Articular chondrocyte of knee joint (primary cell): ENCODE data around the gene SDC3. TPM values are rescaled to one million over a fixed set of nuclear protein-coding genes. Genes with fewer than 3 reads are reported as not detected.

Experiments used
- small RNA-seq: library from RNA; depleted of rRNA; stranded (forward); fragments of <200 nt; gene quantifications from one replicate; pipeline ENCODE3, GENCODE V24; 2012
- total RNA-seq: library from RNA; depleted of rRNA; stranded (reverse); fragments of >200 nt; gene quantifications from 2 replicates; pipeline ENCODE4 v1.2.3, GENCODE V29; 2012

The SDC3 gene, protein sequence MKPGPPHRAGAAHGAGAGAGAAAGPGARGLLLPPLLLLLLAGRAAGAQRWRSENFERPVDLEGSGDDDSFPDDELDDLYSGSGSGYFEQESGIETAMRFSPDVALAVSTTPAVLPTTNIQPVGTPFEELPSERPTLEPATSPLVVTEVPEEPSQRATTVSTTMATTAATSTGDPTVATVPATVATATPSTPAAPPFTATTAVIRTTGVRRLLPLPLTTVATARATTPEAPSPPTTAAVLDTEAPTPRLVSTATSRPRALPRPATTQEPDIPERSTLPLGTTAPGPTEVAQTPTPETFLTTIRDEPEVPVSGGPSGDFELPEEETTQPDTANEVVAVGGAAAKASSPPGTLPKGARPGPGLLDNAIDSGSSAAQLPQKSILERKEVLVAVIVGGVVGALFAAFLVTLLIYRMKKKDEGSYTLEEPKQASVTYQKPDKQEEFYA
- 23.7 and 32.8 TPM in 2 replicates for total RNA-seq

DNA sequence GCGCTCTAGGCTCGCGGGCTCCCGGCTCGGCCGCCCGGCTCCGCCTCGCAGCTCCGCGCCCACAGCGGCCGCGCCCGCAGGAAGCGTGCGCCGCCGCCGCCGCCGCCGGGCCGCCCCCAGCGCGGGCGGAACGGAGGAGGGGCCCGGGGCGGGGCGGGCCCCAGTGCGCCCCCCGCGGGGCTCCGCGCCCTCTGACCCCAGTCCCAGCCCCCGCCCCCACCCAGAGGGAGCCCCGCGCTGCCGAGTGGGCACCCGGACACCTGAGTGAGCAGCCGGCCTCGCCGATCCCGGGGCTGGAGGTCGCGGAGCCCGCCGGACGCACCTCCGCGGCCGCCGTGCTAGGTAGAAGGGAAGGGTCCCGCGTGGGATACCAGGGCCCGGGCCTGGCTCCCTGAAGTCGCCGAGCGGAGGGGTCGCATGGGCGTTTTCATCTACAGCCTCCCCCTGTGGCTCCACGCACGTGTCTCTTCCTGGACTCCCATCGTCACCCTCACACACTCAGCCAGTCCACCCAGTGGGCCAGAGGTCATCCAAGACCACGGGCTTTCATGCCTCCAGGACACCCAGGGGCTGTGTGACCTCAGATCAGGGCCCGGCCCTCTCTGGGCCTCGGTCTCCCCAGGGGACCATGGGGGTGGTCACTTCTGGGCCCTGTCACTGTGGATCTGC, at the start of gene SDC3:
TSS of gene SDC3 (minus strand) at position 63 of the 669 bp plus-strand sequence. CDS start 172 bp downstream, outside the sequence.

Small RNA genes lying within 50 kb of the gene (small RNA-seq; reads per million reads assigned to genes)
- gene RN7SKP91, result not detected
- gene RN7SL371P, result not detected

Other genes starting within 250 kb of the SDC3 start
- gene MATN1, start 185.2 kb downstream of the SDC3 start, total RNA-seq, result 0.11 TPM in 1 of 2 replicates, not detected in the other
- 0.13 and 0.22 TPM in 2 replicates for gene LAPTM5, start 151.0 kb downstream of the SDC3 start, total RNA-seq
- 59.6 and 65.5 TPM in 2 replicates for gene PUM1, start 157.0 kb upstream of the SDC3 start, total RNA-seq